H9 (cell line): ENCODE data around the gene ZNF821. TPM values are rescaled to one million over a fixed set of nuclear protein-coding genes. Genes with fewer than 3 reads are reported as not detected.

Source experiments
- DNase-seq: peaks from one replicate; pipeline ENCODE4 v3.0.0-alpha.2; 2017
- H2AFZ ChIP-seq: one replicate; pipeline ENCODE4 v1.6.1; 2013; ENCODE audit warnings: mild to moderate bottlenecking, low read length, control low read depth, moderate library complexity
- H2AK5ac ChIP-seq: 2 replicates; pipeline ENCODE4 v1.6.1; 2013; ENCODE audit warnings: low read length, control low read depth, mixed read lengths; ENCODE audit not compliant: insufficient read length
- H2BK120ac ChIP-seq: one replicate; pipeline ENCODE4 v1.6.1; 2013; ENCODE audit warnings: low read depth, mild to moderate bottlenecking, low read length, control low read depth, inconsistent platforms; ENCODE audit not compliant: poor library complexity, severe bottlenecking
- H2BK12ac ChIP-seq: 2 replicates; pipeline ENCODE4 v1.6.1; 2013; ENCODE audit warnings: low read length, control low read depth, mixed read lengths, low read depth; ENCODE audit not compliant: insufficient read length
- H2BK15ac ChIP-seq: 2 replicates; pipeline ENCODE4 v1.6.1; 2013; ENCODE audit warnings: low read depth, low read length, control low read depth
- H2BK20ac ChIP-seq: one replicate; pipeline ENCODE4 v1.6.1; 2013; ENCODE audit warnings: low read depth, mild to moderate bottlenecking, low read length, control low read depth, inconsistent platforms; ENCODE audit not compliant: poor library complexity, severe bottlenecking
- H2BK5ac ChIP-seq: 2 replicates; pipeline ENCODE4 v1.6.1; 2013; ENCODE audit warnings: low read length, control low read depth, mixed read lengths; ENCODE audit not compliant: insufficient read length
- H3K14ac ChIP-seq: 2 replicates; pipeline ENCODE4 v1.6.1; 2013; ENCODE audit warnings: low read length, control low read depth; ENCODE audit not compliant: insufficient read depth
- H3K18ac ChIP-seq: 2 replicates; pipeline ENCODE4 v1.6.1; 2013; ENCODE audit warnings: low read depth, mild to moderate bottlenecking, mixed read lengths, low read length, control low read depth; ENCODE audit not compliant: insufficient read length
- H3K23ac ChIP-seq: 2 replicates; pipeline ENCODE4 v1.6.1; 2013; ENCODE audit warnings: low read length, control low read depth, mixed read lengths, low read depth; ENCODE audit not compliant: insufficient read length
- H3K23me2 ChIP-seq: 2 replicates; pipeline ENCODE4 v1.6.1; 2013; ENCODE audit warnings: low read depth, mild to moderate bottlenecking, mixed read lengths, low read length, control low read depth; ENCODE audit not compliant: insufficient read length, poor library complexity, severe bottlenecking
- H3K27ac ChIP-seq: 2 replicates; pipeline ENCODE4 v1.5.1; 2013; ENCODE audit warnings: low read length, control low read depth, mixed read lengths, low read depth; ENCODE audit not compliant: insufficient read length
- H3K27me3 ChIP-seq: 2 replicates; pipeline ENCODE4 v1.6.1; 2013; ENCODE audit warnings: low read length, control low read depth, inconsistent platforms; ENCODE audit not compliant: insufficient read depth
- H3K4ac ChIP-seq: 2 replicates; pipeline ENCODE4 v1.6.1; 2013; ENCODE audit warnings: low read depth, mild to moderate bottlenecking, control low read depth, inconsistent platforms, low read length, moderate library complexity
- H3K4me1 ChIP-seq: 2 replicates; pipeline ENCODE4 v1.6.1; 2013; ENCODE audit warnings: low read length, control low read depth, inconsistent platforms; ENCODE audit not compliant: insufficient read depth
- H3K4me2 ChIP-seq: 2 replicates; pipeline ENCODE4 v1.6.1; 2013; ENCODE audit warnings: low read length, control low read depth, mixed read lengths; ENCODE audit not compliant: insufficient read length, insufficient read depth
- H3K56ac ChIP-seq: 2 replicates; pipeline ENCODE4 v1.6.1; 2013; ENCODE audit warnings: low read depth, mild to moderate bottlenecking, mixed read lengths, low read length, control low read depth; ENCODE audit not compliant: insufficient read length
- H3K79me1 ChIP-seq: 2 replicates; pipeline ENCODE4 v1.6.1; 2013; ENCODE audit warnings: low read depth, mild to moderate bottlenecking, moderate library complexity, low read length, control low read depth, inconsistent platforms; ENCODE audit not compliant: insufficient read depth, poor library complexity, severe bottlenecking
- H3K79me2 ChIP-seq: 2 replicates; pipeline ENCODE4 v1.6.1; 2013; ENCODE audit warnings: low read length, control low read depth, inconsistent platforms; ENCODE audit not compliant: insufficient read depth
- H3K9ac ChIP-seq: 2 replicates; pipeline ENCODE4 v1.6.1; 2013; ENCODE audit warnings: low read length, control low read depth, mixed read lengths; ENCODE audit not compliant: insufficient read length; ENCODE audit errors: extremely low read depth
- H3K9me3 ChIP-seq: one replicate; pipeline ENCODE4 v1.6.1; 2013; ENCODE audit warnings: low read depth, low read length, inconsistent platforms; ENCODE audit not compliant: control insufficient read depth
- H3T11ph ChIP-seq: one replicate; pipeline ENCODE4 v1.6.1; 2013; ENCODE audit warnings: mild to moderate bottlenecking, low read length, control low read depth, inconsistent platforms
- H4K20me1 ChIP-seq: one replicate; pipeline ENCODE4 v1.6.1; 2013; ENCODE audit not compliant: control insufficient read depth, insufficient read length, insufficient read depth
- H4K5ac ChIP-seq: 2 replicates; pipeline ENCODE4 v1.6.1; 2013; ENCODE audit warnings: low read depth, mild to moderate bottlenecking, mixed read lengths, low read length, control low read depth; ENCODE audit not compliant: insufficient read length
- H4K8ac ChIP-seq: replicated peaks from 2 replicates; pipeline ENCODE4 v1.6.1; 2013; ENCODE audit warnings: low read length, control low read depth, mixed read lengths, low read depth; ENCODE audit not compliant: insufficient read length
- H4K91ac ChIP-seq: 2 replicates; pipeline ENCODE4 v1.6.1; 2013; ENCODE audit warnings: low read depth, mild to moderate bottlenecking, moderate library complexity, mixed read lengths, low read length, control low read depth; ENCODE audit not compliant: insufficient read length
- H3K27ac Mint-ChIP-seq, 3 experiments: 2 replicates in 2 of 3; 3 replicates in 1 of 3; pipeline ENCODE4 v1.8.0; 2020 to 2021; ENCODE audit warnings: mixed read lengths in 3 of 3, mild to moderate bottlenecking in 1 of 3, moderate library complexity in 1 of 3
- H3K27me3 Mint-ChIP-seq: 2 replicates; pipeline ENCODE4 v1.8.0; 2021; ENCODE audit warnings: low read depth, mild to moderate bottlenecking, moderate library complexity, mixed read lengths
- H3K36me3 Mint-ChIP-seq, 3 experiments: 2 replicates in 2 of 3; 3 replicates in 1 of 3; pipeline ENCODE4 v1.8.0; 2020 to 2021; ENCODE audit warnings: low read depth in 3 of 3, mixed read lengths in 3 of 3; ENCODE audit not compliant: insufficient read depth in 1 of 3
- H3K4me1 Mint-ChIP-seq, 2 experiments: 2 replicates each; pipeline ENCODE4 v1.8.0; 2020; ENCODE audit warnings: mixed read lengths in 2 of 2
- H3K4me3 Mint-ChIP-seq, 2 experiments: 2 replicates in 1 of 2; 3 replicates in 1 of 2; pipeline ENCODE4 v1.8.0; 2020 to 2021; ENCODE audit warnings: mild to moderate bottlenecking in 2 of 2, mixed read lengths in 2 of 2, moderate library complexity in 1 of 2
- H3K9me3 Mint-ChIP-seq, 2 experiments: 2 replicates in 1 of 2; 3 replicates in 1 of 2; pipeline ENCODE4 v1.8.0; 2020; ENCODE audit warnings: mild to moderate bottlenecking in 2 of 2, mixed read lengths in 2 of 2, moderate library complexity in 1 of 2
- CTCF ChIP-seq: fragments of 200-600 bp; sonication (generic); conservative IDR thresholded peaks from 3 replicates; pipeline ENCODE4 v1.8.0; 2021; ENCODE audit warnings: antibody characterized with exemption, mild to moderate bottlenecking
- WGBS: extraction: QIAGEN DNeasy Blood & Tissue Kit; methylation state at CpG from one replicate; pipeline ENCODE4 v1.1.7; 2013; ENCODE audit warnings: missing lambda C conversion rate, low lambda C conversion rate, mixed read lengths; ENCODE audit not compliant: insufficient read length; ENCODE audit errors: extremely low coverage; 5-methylcytosine and 5-hydroxymethylcytosine counted together
- total RNA-seq: library from RNA; stranded (reverse); gene quantifications from 2 replicates; pipeline ENCODE4 v1.2.1, GENCODE V29; 2021

The ZNF821 gene
- total RNA-seq, 1 experiment from 2014 or later = 12.5 TPM

DNA sequence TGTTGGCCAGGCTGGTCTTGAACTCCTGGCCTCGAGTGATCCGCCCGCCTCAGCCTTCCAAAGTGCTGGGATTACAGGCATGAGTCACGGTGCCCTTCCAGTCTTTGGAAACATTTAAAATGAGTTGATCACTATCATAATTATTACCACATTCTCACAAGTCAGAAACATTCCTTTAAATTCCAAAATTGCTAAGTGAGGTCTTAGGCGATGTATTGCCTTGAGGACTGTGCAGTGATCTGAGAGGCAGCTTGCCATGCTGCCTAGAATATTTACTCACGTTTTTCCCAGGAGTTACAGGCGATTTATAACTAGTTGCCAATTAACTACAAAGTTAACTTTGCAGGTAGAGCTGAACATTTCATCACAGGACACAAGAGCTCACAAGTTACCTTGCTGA lies 43.9 kb downstream of the ZNF821 start:
- Histone ChIP-seq H3K9ac (no peak overlapping the region), H4K8ac (no peak overlapping the region), H4K91ac (no peak overlapping the region), H2BK15ac (no peak overlapping the region), H3K23me2 (no peaks in the 10 kb centered on the region), H3K4me1 (no peaks in the 10 kb centered on the region), H2BK5ac (no peak overlapping the region), H3K79me1 (no peaks in the 10 kb centered on the region), H2AK5ac (no peak overlapping the region), H3K9me3 (no peaks in the 10 kb centered on the region), H4K20me1 (no peaks in the 10 kb centered on the region), H2AFZ (no peak overlapping the region), H3K4ac (no peak overlapping the region), H2BK120ac (no peak overlapping the region), H3K4me2 (no peak overlapping the region), H3K79me2 (no peaks in the 10 kb centered on the region), H3K27me3 (no peaks in the 10 kb centered on the region), H3K18ac (no peak overlapping the region), H4K5ac (no peak overlapping the region), H3K23ac (no peak overlapping the region), H2BK20ac (no peak overlapping the region), H3K27ac (no peak overlapping the region), H2BK12ac (no peak overlapping the region), H3T11ph (no peak overlapping the region), H3K56ac (no peak overlapping the region), H3K14ac (no peak overlapping the region)
- no peak for TF ChIP-seq CTCF
- no peak for DNase-seq
- no peaks in the 10 kb centered on the region for H3K9me3 Mint-ChIP-seq
- no peak overlapping the region for H3K4me3 Mint-ChIP-seq
- H3K27me3 Mint-ChIP-seq = 0 out of 2 replicates have a peak, but pooled peaks cover 2% of the 10 kb centered on the region
- H3K36me3 Mint-ChIP-seq = no peaks in the 10 kb centered on the region
- peak overlapping the region in 1 of 3 experiments; percentile 40; a peak in 1 of 7 replicates for H3K27ac Mint-ChIP-seq
- no CpG with 5 or more reads among the region's 7 CpGs for WGBS
- peaks cover 0 to 1% of the 10 kb centered on the region in 2 experiments; a peak in 1 of 4 replicates for H3K4me1 Mint-ChIP-seq
